A549 (cell line): ENCODE measurements around the gene OR6B1. TPM values are rescaled to one million over a fixed set of nuclear protein-coding genes. Genes with fewer than 3 reads are reported as not detected.

Source experiments
- ATAC-seq, 2 experiments: fragments of 200-7000 bp in 1 of 2; fragments of >200 bp in 1 of 2; cut with Nextera tagmentation in 1 of 2; cut with Tn5 transposase in 1 of 2; 3 replicates each; pipeline versions ENCODE4 v1.8.0 to v1.9.1; 2018 to 2020; ENCODE audit warnings: mild to moderate bottlenecking in 1 of 2, moderate library complexity in 1 of 2
- CTCF ChIA-PET: fragments of 300-600 bp; sonication (Branson Sonifier 250); formaldehyde crosslinking; extraction: SDS; loops from one replicate; lab custom pipeline; 2021; ENCODE audit warnings: antibody characterized with exemption, inconsistent platforms; lab: Yijun Ruan, JAX
- POLR2A ChIA-PET: fragments of 350-600 bp; formaldehyde crosslinking; extraction: SDS; loops from one replicate; lab custom pipeline; 2021; ENCODE audit warnings: antibody characterized with exemption, inconsistent platforms; lab: Yijun Ruan, JAX
- DNase-seq, 2 experiments: peaks; one replicate each; pipeline versions ENCODE4 v3.0.0 to v3.0.0-alpha.2; 2011 to 2016; ENCODE audit warnings: low read depth in 1 of 2, low spot score in 1 of 2
- FAIRE-seq: peaks from 2 replicates; lab custom pipeline; 2011; peaks lifted over from hg19 to GRCh38; lab: Jason Lieb, UNC
- H3K27ac ChIP-seq, 2 experiments: fragments of >200 bp; sonication (Bioruptor Twin); formaldehyde crosslinking; 3 replicates each; pipeline ENCODE4 v1.5.1; 2016 to 2017
- H3K4me1 ChIP-seq: fragments of >200 bp; sonication (Bioruptor Twin); formaldehyde crosslinking; 3 replicates; pipeline ENCODE4 v1.6.1; 2016
- H3K4me2 ChIP-seq: fragments of >200 bp; sonication (Bioruptor Twin); formaldehyde crosslinking; 3 replicates; pipeline ENCODE4 v1.6.1; 2016
- H3K4me3 ChIP-seq: fragments of >200 bp; sonication (Bioruptor Twin); formaldehyde crosslinking; 3 replicates; pipeline ENCODE4 v1.5.1; 2016
- H3K9me3 ChIP-seq: fragments of >200 bp; sonication (Bioruptor Twin); formaldehyde crosslinking; 3 replicates; pipeline ENCODE4 v1.6.1; 2016
- CBX8 ChIP-seq: fragments of 200-600 bp; sonication (generic); IDR thresholded peaks from 2 replicates; pipeline ENCODE4 v1.6.1; 2016
- EHMT2 ChIP-seq: fragments of 200-600 bp; sonication (generic); IDR thresholded peaks from 2 replicates; pipeline ENCODE4 v1.6.1; 2016; ENCODE audit warnings: antibody characterized with exemption, low read depth, mild to moderate bottlenecking, moderate library complexity
- FOSB ChIP-seq: fragments of 250-450 bp; sonication (Bioruptor Pico); IDR thresholded peaks from 2 replicates; pipeline ENCODE4 v1.5.0; 2020; ENCODE audit warnings: mild to moderate bottlenecking, moderate library complexity
- FOSL2 ChIP-seq, 2 experiments: fragments of 450-650 bp in 1 of 2; fragments of >200 bp in 1 of 2; sonication (Bioruptor Twin) in 1 of 2; formaldehyde crosslinking; IDR thresholded peaks; 2 replicates each; pipeline versions ENCODE4 v1.5.0 to v1.6.1; 2016 to 2020; ENCODE audit warnings: mild to moderate bottlenecking in 1 of 2, moderate library complexity in 1 of 2
- HEYL ChIP-seq: fragments of 250-450 bp; sonication (Bioruptor Pico); IDR thresholded peaks from 2 replicates; pipeline ENCODE4 v1.8.0; 2021; ENCODE audit warnings: mild to moderate bottlenecking, moderate library complexity
- HMGXB4 ChIP-seq: fragments of 250-450 bp; sonication (Bioruptor Pico); IDR thresholded peaks from 2 replicates; pipeline ENCODE4 v1.5.0; 2021; ENCODE audit warnings: mild to moderate bottlenecking, moderate library complexity, borderline replicate concordance
- HOXB13 ChIP-seq: fragments of 250-450 bp; sonication (Bioruptor Pico); IDR thresholded peaks from 2 replicates; pipeline ENCODE4 v1.5.0; 2020; ENCODE audit warnings: low read depth, mild to moderate bottlenecking, moderate library complexity
- HOXB5 ChIP-seq: fragments of 250-450 bp; sonication (Bioruptor Pico); IDR thresholded peaks from 2 replicates; pipeline ENCODE4 v1.5.0; 2020; ENCODE audit warnings: mild to moderate bottlenecking, moderate library complexity
- JUN ChIP-seq, 2 experiments: fragments of >200 bp; sonication (Bioruptor Twin); formaldehyde crosslinking; IDR thresholded peaks; 2 replicates in 1 of 2; 3 replicates in 1 of 2; pipeline ENCODE4 v1.6.1; 2016 to 2017
- JUNB ChIP-seq: fragments of >200 bp; sonication (Bioruptor Twin); formaldehyde crosslinking; IDR thresholded peaks from 2 replicates; pipeline ENCODE4 v1.6.1; 2016
- KDM1A ChIP-seq: fragments of 200-600 bp; sonication (generic); IDR thresholded peaks from 2 replicates; pipeline ENCODE4 v1.6.1; 2016; ENCODE audit warnings: low read depth, mild to moderate bottlenecking
- KDM5A ChIP-seq: fragments of 200-600 bp; sonication (generic); IDR thresholded peaks from 2 replicates; pipeline ENCODE4 v1.6.1; 2016; ENCODE audit warnings: antibody characterized with exemption, mild to moderate bottlenecking
- MAFK ChIP-seq: fragments of 450-650 bp; IDR thresholded peaks from 2 replicates; pipeline ENCODE4 v1.6.1; 2014; ENCODE audit not compliant: partially characterized antibody
- MYC ChIP-seq: IDR thresholded peaks from 2 replicates; pipeline ENCODE4 v1.6.1; 2012; ENCODE audit warnings: mild to moderate bottlenecking, inconsistent platforms, low read length, improper control_type of control experiment, borderline replicate concordance
- PHF8 ChIP-seq: fragments of 200-600 bp; sonication (generic); IDR thresholded peaks from 2 replicates; pipeline ENCODE4 v1.6.1; 2016; ENCODE audit warnings: low read depth, mild to moderate bottlenecking, antibody characterized with exemption, moderate library complexity, borderline replicate concordance
- POLR2A ChIP-seq: IDR thresholded peaks from 2 replicates; pipeline ENCODE4 v1.6.1; 2012; ENCODE audit warnings: mild to moderate bottlenecking, low read length
- REST ChIP-seq: fragments of 200-600 bp; sonication (generic); IDR thresholded peaks from 2 replicates; pipeline ENCODE4 v1.6.1; 2016; ENCODE audit warnings: antibody characterized with exemption, mild to moderate bottlenecking, moderate library complexity
- SMC3 ChIP-seq: fragments of >200 bp; sonication (Bioruptor Twin); formaldehyde crosslinking; IDR thresholded peaks from 3 replicates; pipeline ENCODE4 v1.6.1; 2018; ENCODE audit warnings: inconsistent platforms
- SREBF2 ChIP-seq: fragments of 450-650 bp; IDR thresholded peaks from 2 replicates; pipeline ENCODE4 v1.6.1; 2014; ENCODE audit warnings: mild to moderate bottlenecking, moderate library complexity
- WGBS: methylation state at CpG from one replicate; pipeline ENCODE4 v1.1.6; 2017; ENCODE audit errors: missing lambda C conversion rate; 5-methylcytosine and 5-hydroxymethylcytosine counted together
- polyA plus RNA-seq, 4 experiments: library from polyadenylated mRNA; depleted of rRNA in 3 of 4; stranded (reverse); fragments of >200 nt; fragmentation: RNase III in 1 of 4; extraction: RNeasy Plus Mini Kit Qiagen cat#74134 plus additional on column Dnase treatment in 1 of 4; gene quantifications; 2 replicates in 3 of 4; 3 replicates in 1 of 4; pipeline ENCODE4 v1.2.3, GENCODE V29; 2011 to 2017
- TF ChIP-seq, protein P1 (sequence below): fragments of >200 bp; sonication (Bioruptor Twin); formaldehyde crosslinking; IDR thresholded peaks from 3 replicates; pipeline ENCODE4 v1.5.1; 2016

The OR6B1 gene
- polyA plus RNA-seq, 2 of the 4 experiments (the other 2 are of a cell fraction) = not detected

DNA sequence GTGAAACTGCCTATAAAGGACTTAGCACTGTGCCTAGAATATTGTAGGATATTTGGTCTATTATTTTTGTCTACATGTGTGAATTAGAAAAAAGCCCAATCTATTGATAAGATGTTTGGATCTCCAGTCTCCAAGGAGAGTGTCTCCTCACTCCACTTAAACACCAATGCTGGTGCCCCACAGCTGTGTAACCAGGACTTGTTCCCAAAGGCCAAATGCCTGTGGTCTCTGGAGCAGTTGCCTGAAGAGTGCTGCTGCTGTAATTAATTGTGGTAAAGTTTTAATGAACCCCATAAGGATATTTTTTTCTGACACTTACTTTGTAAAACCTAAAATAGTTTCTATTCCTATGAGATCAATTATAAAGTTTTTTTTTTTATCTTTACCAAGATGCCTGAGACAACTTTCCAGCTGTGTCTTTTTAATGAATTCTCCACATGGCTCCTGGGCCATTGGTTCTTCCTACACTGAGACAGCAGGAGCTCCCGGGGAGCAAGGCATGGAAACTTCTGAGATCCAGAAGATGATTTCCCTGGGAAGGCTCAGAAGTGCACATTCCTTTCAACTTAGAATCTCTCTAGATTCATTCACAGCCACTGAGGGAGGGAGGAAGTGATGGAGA, 37.4 kb downstream of the OR6B1 start:
- 50% methylated on average over 1 of the region's 1 CpG for WGBS
- Histone ChIP-seq H3K4me2 (no peak overlapping the region), H3K27ac (no peak overlapping the region), H3K4me3 (no peak overlapping the region), H3K9me3 (no peaks in the 10 kb centered on the region), H3K4me1 (no peaks in the 10 kb centered on the region)
- ATAC-seq = no peak
- FAIRE-seq = no peak
- ChIA-PET POLR2A (no interaction called here), CTCF (interaction anchor here (0.8 to 1.3 kb wide), 2 partner anchors 10 to 300 kb away, joined by 3 to 4 read pairs; no protein-coding TSS in a partner anchor)
- TF ChIP-seq KDM5A = no peak
- no peak for TF ChIP-seq SREBF2
- TF ChIP-seq CBX8 = no peak
- TF ChIP-seq JUNB = no peak
- TF ChIP-seq, protein P1, sequence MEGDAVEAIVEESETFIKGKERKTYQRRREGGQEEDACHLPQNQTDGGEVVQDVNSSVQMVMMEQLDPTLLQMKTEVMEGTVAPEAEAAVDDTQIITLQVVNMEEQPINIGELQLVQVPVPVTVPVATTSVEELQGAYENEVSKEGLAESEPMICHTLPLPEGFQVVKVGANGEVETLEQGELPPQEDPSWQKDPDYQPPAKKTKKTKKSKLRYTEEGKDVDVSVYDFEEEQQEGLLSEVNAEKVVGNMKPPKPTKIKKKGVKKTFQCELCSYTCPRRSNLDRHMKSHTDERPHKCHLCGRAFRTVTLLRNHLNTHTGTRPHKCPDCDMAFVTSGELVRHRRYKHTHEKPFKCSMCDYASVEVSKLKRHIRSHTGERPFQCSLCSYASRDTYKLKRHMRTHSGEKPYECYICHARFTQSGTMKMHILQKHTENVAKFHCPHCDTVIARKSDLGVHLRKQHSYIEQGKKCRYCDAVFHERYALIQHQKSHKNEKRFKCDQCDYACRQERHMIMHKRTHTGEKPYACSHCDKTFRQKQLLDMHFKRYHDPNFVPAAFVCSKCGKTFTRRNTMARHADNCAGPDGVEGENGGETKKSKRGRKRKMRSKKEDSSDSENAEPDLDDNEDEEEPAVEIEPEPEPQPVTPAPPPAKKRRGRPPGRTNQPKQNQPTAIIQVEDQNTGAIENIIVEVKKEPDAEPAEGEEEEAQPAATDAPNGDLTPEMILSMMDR = no peak
- no peak for TF ChIP-seq SMC3
- no peak for TF ChIP-seq EHMT2
- no peak for TF ChIP-seq HOXB13 (CRISPR knock-in tag)
- DNase-seq = no peak

DNA sequence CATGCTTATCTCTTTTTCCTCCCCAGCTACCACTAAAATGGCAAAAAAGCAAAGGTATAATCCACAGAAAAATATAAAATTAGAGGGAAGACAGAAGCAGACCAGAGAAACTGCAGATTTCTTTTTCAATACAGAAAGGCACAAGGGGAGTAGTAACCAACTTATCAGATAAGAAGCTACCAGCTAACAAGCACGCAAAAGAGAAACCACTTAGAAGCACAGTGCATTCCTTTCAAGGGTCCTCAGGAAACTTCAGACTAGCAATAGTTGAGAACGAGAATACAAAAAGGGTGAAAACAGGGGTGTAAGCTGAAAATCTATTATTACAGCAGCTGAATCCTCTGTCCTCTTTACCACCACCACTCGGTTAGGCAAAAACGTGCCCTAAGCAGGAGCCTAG, 38.8 kb downstream of the OR6B1 start:
- FAIRE-seq (no peak), ATAC-seq (no peak), DNase-seq (no peak)
- Histone ChIP-seq H3K27ac (no peak overlapping the region), H3K4me3 (no peak overlapping the region), H3K4me1 (no peaks in the 10 kb centered on the region), H3K4me2 (no peak overlapping the region), H3K9me3 (no peaks in the 10 kb centered on the region)
- TF ChIP-seq FOSL2 (IDR thresholded peaks at IDR 0.05) = no peak
- no peak for TF ChIP-seq FOSL2 (CRISPR knock-in tag; IDR thresholded peaks at IDR 0.05)
- no peak for TF ChIP-seq HMGXB4 (CRISPR knock-in tag)
- no peak for TF ChIP-seq REST
- TF ChIP-seq PHF8 = no peak
- no peak for TF ChIP-seq MAFK
- no peak for TF ChIP-seq JUNB
- TF ChIP-seq FOSB (CRISPR knock-in tag) = no peak
- no peak for TF ChIP-seq POLR2A
- TF ChIP-seq MYC = no peak
- no peak for TF ChIP-seq KDM1A
- no peak for TF ChIP-seq JUN (IDR thresholded peaks at IDR 0.05)
- no peak for TF ChIP-seq HOXB5 (CRISPR knock-in tag)
- TF ChIP-seq HEYL = no peak
- 21% methylated on average over 4 of the region's 4 CpGs for WGBS
- ChIA-PET CTCF (no interaction called here), POLR2A (no interaction called here)
